CD4-positive, alpha-beta T cell (primary cell): Measurements from ENCODE around the gene RPN1. TPM values are rescaled to one million over a fixed set of nuclear protein-coding genes. Genes with fewer than 3 reads are reported as not detected.

ENCODE experiments used
- ATAC-seq: fragments of 200-7000 bp; cut with Tn5 transposase; one replicate; pipeline ENCODE4 v1.10.0; 2022; ENCODE audit warnings: mild to moderate bottlenecking; ENCODE audit not compliant: poor library complexity
- CTCF ChIA-PET: fragments of 350-600 bp; sonication (Branson Sonifier 250); formaldehyde crosslinking; loops from one replicate; lab custom pipeline; 2021; ENCODE audit warnings: antibody characterized with exemption, inconsistent platforms; lab: Charles Lee
- POLR2A ChIA-PET: fragments of 350-600 bp; sonication (Branson Sonifier 250); formaldehyde crosslinking; loops from one replicate; lab custom pipeline; 2021; ENCODE audit warnings: antibody characterized with exemption, inconsistent platforms; lab: Charles Lee
- DNase-seq, 14 experiments: peaks; one replicate each; pipeline ENCODE4 v3.0.0-alpha.2; 2013 to 2020; ENCODE audit warnings: mixed read lengths in 2 of 14
- H3K27ac ChIP-seq, 2 donors: one replicate each; pipeline versions ENCODE4 v1.5.1 to v1.7.0; 2013; ENCODE audit warnings: low read length in 2 of 2, low read depth in 1 of 2, mild to moderate bottlenecking in 1 of 2
- H3K27me3 ChIP-seq, 2 experiments: 1 replicate in 1 of 2; 2 replicates in 1 of 2; pipeline versions ENCODE4 v1.6.1 to v1.7.0; 2013; ENCODE audit warnings: low read length in 2 of 2, control low read depth in 1 of 2, mild to moderate bottlenecking in 1 of 2, moderate library complexity in 1 of 2; ENCODE audit not compliant: insufficient read depth in 2 of 2, control insufficient read depth in 1 of 2
- H3K36me3 ChIP-seq: one replicate; pipeline ENCODE4 v1.6.1; 2013; ENCODE audit warnings: low read length, control low read depth; ENCODE audit not compliant: insufficient read depth
- H3K4me1 ChIP-seq: one replicate; pipeline ENCODE4 v1.6.1; 2013; ENCODE audit warnings: low read length, control low read depth; ENCODE audit not compliant: insufficient read depth
- H3K4me3 ChIP-seq: one replicate; pipeline ENCODE4 v1.5.1; 2013; ENCODE audit warnings: mild to moderate bottlenecking, low read length, moderate library complexity
- H3K9me3 ChIP-seq, 2 experiments: 1 replicate in 1 of 2; 2 replicates in 1 of 2; pipeline versions ENCODE4 v1.6.1 to v1.7.0; 2013; ENCODE audit warnings: low read length in 2 of 2, mild to moderate bottlenecking in 2 of 2, control low read depth in 1 of 2, moderate library complexity in 1 of 2; ENCODE audit not compliant: control insufficient read depth in 1 of 2, insufficient read depth in 1 of 2
- H3K27ac Mint-ChIP-seq: one replicate; pipeline ENCODE4 v1.8.0; 2020; ENCODE audit warnings: mixed read lengths
- H3K27me3 Mint-ChIP-seq: one replicate; pipeline ENCODE4 v1.8.0; 2021; ENCODE audit warnings: mixed read lengths
- H3K36me3 Mint-ChIP-seq: one replicate; pipeline ENCODE4 v1.8.0; 2021; ENCODE audit warnings: low read depth, mixed read lengths
- H3K4me1 Mint-ChIP-seq: one replicate; pipeline ENCODE4 v1.8.0; 2021; ENCODE audit warnings: low read depth, mixed read lengths
- H3K4me3 Mint-ChIP-seq: one replicate; pipeline ENCODE4 v1.8.0; 2020; ENCODE audit warnings: mild to moderate bottlenecking, mixed read lengths
- H3K9me3 Mint-ChIP-seq: one replicate; pipeline ENCODE4 v1.8.0; 2020; ENCODE audit warnings: mixed read lengths
- CTCF ChIP-seq: fragments of 200-600 bp; IDR thresholded peaks from one replicate; pipeline ENCODE4 v1.8.0; 2022; ENCODE audit warnings: antibody characterized with exemption, mild to moderate bottlenecking
- intact Hi-C, 2 experiments: fragments of 100-400 bp; cut with DNase I in 1 of 2; cut with micrococcal nuclease in 1 of 2; formaldehyde crosslinking; loops; one replicate each; pipeline versions ENCODE4 v1.15.1 to v1.9.0; 2023 to 2025; cut with DNase I, micrococcal nuclease
- total RNA-seq, 174 experiments: library from RNA in 2 of 174; stranded (reverse) in 2 of 174; gene quantifications; one replicate each; pipeline ENCODE4 v1.2.3 and lab custom pipeline; 2021 to 2026

The RPN1 gene
- total RNA-seq, 2 experiments from 2014 or later: 67.7 to 72.6 TPM

- no peaks in the 10 kb centered on the region for H3K36me3 Mint-ChIP-seq
- peaks cover 0 to 9% of the 10 kb centered on the region in 2 experiments for H3K27me3 ChIP-seq
- TF ChIP-seq CTCF: no peak
- no peaks in the 10 kb centered on the region for H3K9me3 ChIP-seq
- no peak overlapping the region for H3K4me3 ChIP-seq
- intact Hi-C loops: no loop called here
- peaks cover 9% of the 10 kb centered on the region for H3K4me1 ChIP-seq
- POLR2A ChIA-PET: interaction anchor here (0.6 to 2.7 kb wide), 2 partner anchors 16 to 182 kb away, joined by 3 to 15 read pairs; no protein-coding TSS in a partner anchor
- H3K4me3 Mint-ChIP-seq: peak overlapping the region; percentile 60
- no peak overlapping the region for H3K27ac ChIP-seq
- DNase-seq: no peak
- H3K9me3 Mint-ChIP-seq: no peaks in the 10 kb centered on the region
- H3K4me1 Mint-ChIP-seq: peaks cover 5% of the 10 kb centered on the region
- CTCF ChIA-PET: no interaction called here
- no peak overlapping the region for H3K27ac Mint-ChIP-seq
- H3K36me3 ChIP-seq: no peaks in the 10 kb centered on the region
- H3K27me3 Mint-ChIP-seq: no peaks in the 10 kb centered on the region
- no peak for ATAC-seq
These were observed 46.7 kb upstream of the RPN1 start for GRCh38 chr3:128697341-128697740.

- ATAC-seq (no peak), DNase-seq (no peak)
- Histone ChIP-seq H3K4me1 (peaks cover 7% of the 10 kb centered on the region), H3K36me3 (no peaks in the 10 kb centered on the region), H3K27ac (no peak overlapping the region), H3K27me3 (peaks cover 0 to 8% of the 10 kb centered on the region in 2 experiments), H3K9me3 (no peaks in the 10 kb centered on the region), H3K4me3 (no peak overlapping the region)
- H3K4me3 Mint-ChIP-seq: no peak overlapping the region
- no peaks in the 10 kb centered on the region for H3K27me3 Mint-ChIP-seq
- H3K36me3 Mint-ChIP-seq: no peaks in the 10 kb centered on the region
- CTCF ChIA-PET: interaction anchor here (1.2 kb wide), 1 partner anchor 13 kb away, joined by 3 read pairs; no protein-coding TSS in a partner anchor
- intact Hi-C loops: no loop called here
- no peak for TF ChIP-seq CTCF
- POLR2A ChIA-PET: no interaction called here
- peaks cover under 1% of the 10 kb centered on the region for H3K4me1 Mint-ChIP-seq
- H3K9me3 Mint-ChIP-seq: no peaks in the 10 kb centered on the region
- H3K27ac Mint-ChIP-seq: no peak overlapping the region
These were observed 43.1 kb upstream of the RPN1 start for GRCh38 chr3:128693696-128694095.

GRCh38 chr3:128689060-128689459 is 38.4 kb upstream of the RPN1 start:
- no peak overlapping the region for H3K4me3 Mint-ChIP-seq
- Histone ChIP-seq H3K27ac (no peak overlapping the region), H3K9me3 (no peaks in the 10 kb centered on the region), H3K36me3 (no peaks in the 10 kb centered on the region), H3K4me1 (peaks cover 12% of the 10 kb centered on the region), H3K4me3 (no peak overlapping the region), H3K27me3 (no peaks in the 10 kb centered on the region)
- DNase-seq (no peak), ATAC-seq (no peak)
- no peaks in the 10 kb centered on the region for H3K36me3 Mint-ChIP-seq
- CTCF ChIA-PET: no interaction called here
- POLR2A ChIA-PET: interaction anchor here (0.8 to 1.4 kb wide), 2 partner anchors 8 to 26 kb away, joined by 3 to 7 read pairs; no protein-coding TSS in a partner anchor
- H3K27ac Mint-ChIP-seq: no peak overlapping the region
- TF ChIP-seq CTCF: no peak
- intact Hi-C loops: no loop called here
- no peaks in the 10 kb centered on the region for H3K27me3 Mint-ChIP-seq
- H3K4me1 Mint-ChIP-seq: peaks cover 7% of the 10 kb centered on the region
- no peaks in the 10 kb centered on the region for H3K9me3 Mint-ChIP-seq
